Measurements from ENCODE around the gene NFE2L2.

- TF ChIP-seq EZH2 (IDR thresholded peaks at IDR 0.05) (no peak), POLR2AphosphoS5 (IDR thresholded peaks at IDR 0.05; ENCODE audit: borderline replicate concordance, low read depth, low read length) (no peak)
Measured at GRCh38 chr2:177243476-177243875, 21.1 kb downstream of the NFE2L2 start.

Measured in SK-N-MC (cell line).